H1 (cell line): ENCODE results near the gene BAIAP2L2. TPM values are rescaled to one million over a fixed set of nuclear protein-coding genes. Genes with fewer than 3 reads are reported as not detected.

Experiments used
- CTCF ChIA-PET: fragments of 300-600 bp; sonication (Branson Sonifier 250); formaldehyde crosslinking; loops from one replicate; lab custom pipeline; 2021; ENCODE audit not compliant: partially characterized antibody; lab: Charles Lee
- POLR2A ChIA-PET: fragments of 300-600 bp; sonication (Branson Sonifier 250); formaldehyde crosslinking; loops from one replicate; lab custom pipeline; 2021; ENCODE audit warnings: inconsistent platforms; ENCODE audit not compliant: partially characterized antibody; lab: Charles Lee
- DNase-seq, 2 experiments: peaks; one replicate each; pipeline versions ENCODE4 v3.0.0 to v3.0.0-alpha.2; 2010 to 2022; ENCODE audit warnings: low spot score in 2 of 2, low read depth in 1 of 2, mixed read lengths in 1 of 2
- FAIRE-seq: peaks from 2 replicates; lab custom pipeline; 2011; peaks lifted over from hg19 to GRCh38; lab: Jason Lieb, UNC
- H2AFZ ChIP-seq: 2 replicates; pipeline ENCODE4 v1.8.1; 2012; ENCODE audit warnings: low read length, inconsistent platforms
- H2AK5ac ChIP-seq: 2 replicates; pipeline ENCODE4 v1.6.1; 2013; ENCODE audit warnings: low read depth, low read length
- H2BK120ac ChIP-seq: replicated peaks from 2 replicates; pipeline ENCODE3; 2013; ENCODE audit warnings: low read depth, low read length, inconsistent platforms
- H2BK12ac ChIP-seq: 2 replicates; pipeline ENCODE4 v1.6.1; 2013; ENCODE audit warnings: low read depth, low read length
- H2BK15ac ChIP-seq: 2 replicates; pipeline ENCODE4 v1.6.1; 2013; ENCODE audit warnings: low read length
- H2BK20ac ChIP-seq: 2 replicates; pipeline ENCODE4 v1.6.1; 2013; ENCODE audit warnings: low read length
- H2BK5ac ChIP-seq: 2 replicates; pipeline ENCODE4 v1.6.1; 2013; ENCODE audit warnings: low read depth, low read length
- H3K14ac ChIP-seq: 2 replicates; pipeline ENCODE4 v1.6.1; 2013; ENCODE audit warnings: inconsistent platforms; ENCODE audit not compliant: insufficient read length
- H3K18ac ChIP-seq: 2 replicates; pipeline ENCODE4 v1.6.1; 2013; ENCODE audit warnings: low read length; ENCODE audit errors: extremely low read depth
- H3K23ac ChIP-seq: 2 replicates; pipeline ENCODE4 v1.6.1; 2013; ENCODE audit warnings: inconsistent platforms; ENCODE audit not compliant: insufficient read length
- H3K23me2 ChIP-seq: 2 replicates; pipeline ENCODE4 v1.6.1; 2013; ENCODE audit warnings: low read depth, low read length
- H3K27ac ChIP-seq: 2 replicates; pipeline ENCODE4 v1.6.1; 2011; ENCODE audit warnings: low read depth, low read length, inconsistent platforms
- H3K27me3 ChIP-seq, 4 experiments: replicated peaks in 1 of 4; 1 replicate in 1 of 4; 2 replicates in 3 of 4; pipeline versions ENCODE4 v1.6.1 to v1.8.1; 2011 to 2013; ENCODE audit warnings: low read length in 3 of 4, mild to moderate bottlenecking in 3 of 4, inconsistent platforms in 2 of 4, mixed read lengths in 2 of 4, moderate library complexity in 1 of 4; ENCODE audit not compliant: control insufficient read depth in 3 of 4, insufficient read depth in 3 of 4; ENCODE audit errors: extremely low read depth in 1 of 4
- H3K36me3 ChIP-seq, 4 experiments: 2 replicates each; pipeline versions ENCODE4 v1.6.1 to v1.8.1; 2011 to 2013; ENCODE audit warnings: mild to moderate bottlenecking in 4 of 4, low read length in 3 of 4, moderate library complexity in 2 of 4, control low read depth in 1 of 4, inconsistent platforms in 1 of 4; ENCODE audit not compliant: insufficient read depth in 4 of 4, control insufficient read depth in 2 of 4
- H3K4ac ChIP-seq: replicated peaks from 2 replicates; pipeline ENCODE3; 2013; ENCODE audit warnings: low read length, low read depth, mixed read lengths, inconsistent platforms; ENCODE audit not compliant: insufficient read length
- H3K4me1 ChIP-seq, 4 experiments: replicated peaks in 1 of 4; 1 replicate in 1 of 4; 2 replicates in 3 of 4; pipeline versions ENCODE4 v1.6.1 to v1.8.1; 2011 to 2013; ENCODE audit warnings: low read length in 3 of 4, inconsistent platforms in 2 of 4, mixed read lengths in 1 of 4; ENCODE audit not compliant: insufficient read depth in 4 of 4, control insufficient read depth in 3 of 4
- H3K4me2 ChIP-seq, 2 experiments: 2 replicates each; pipeline versions ENCODE4 v1.6.1 to v1.8.1; 2011 to 2013; ENCODE audit warnings: low read depth in 2 of 2, low read length in 2 of 2, control low read depth in 1 of 2, inconsistent platforms in 1 of 2, mild to moderate bottlenecking in 1 of 2; ENCODE audit not compliant: insufficient read depth in 1 of 2
- H3K4me3 ChIP-seq, 4 experiments: fragments of 200-600, 300-600 bp in 1 of 4; sonication (generic), shearing (Covaris generic), sonication (Bioruptor Twin) in 1 of 4; 2 replicates each; pipeline versions ENCODE4 v1.5.1 to v1.8.1; 2011 to 2016; ENCODE audit warnings: low read length in 4 of 4, low read depth in 3 of 4, control low read depth in 2 of 4, inconsistent platforms in 2 of 4, mild to moderate bottlenecking in 2 of 4, mixed read lengths in 1 of 4, moderate library complexity in 1 of 4; ENCODE audit not compliant: insufficient read depth in 2 of 4; ENCODE audit errors: extremely low read depth in 1 of 4
- H3K56ac ChIP-seq: replicated peaks from 2 replicates; pipeline ENCODE3; 2013; ENCODE audit warnings: low read depth, mild to moderate bottlenecking, mixed read lengths, low read length, inconsistent platforms; ENCODE audit not compliant: insufficient read length
- H3K79me1 ChIP-seq: 2 replicates; pipeline ENCODE4 v1.6.1; 2013; ENCODE audit warnings: low read depth, low read length, control low read depth
- H3K79me2 ChIP-seq, 2 experiments: 2 replicates each; pipeline versions ENCODE4 v1.6.1 to v1.8.1; 2012 to 2013; ENCODE audit warnings: low read length in 2 of 2, mild to moderate bottlenecking in 2 of 2, inconsistent platforms in 1 of 2; ENCODE audit not compliant: insufficient read depth in 2 of 2, control insufficient read depth in 1 of 2
- H3K9ac ChIP-seq, 4 experiments: replicated peaks in 1 of 4; 1 replicate in 1 of 4; 2 replicates in 3 of 4; pipeline versions ENCODE4 v1.6.1 to v1.8.1; 2011 to 2013; ENCODE audit warnings: low read depth in 3 of 4, low read length in 3 of 4, control low read depth in 2 of 4, mild to moderate bottlenecking in 2 of 4, moderate library complexity in 2 of 4, inconsistent platforms in 1 of 4; ENCODE audit errors: extremely low read depth in 1 of 4
- H3K9me3 ChIP-seq, 2 experiments: 2 replicates each; pipeline versions ENCODE4 v1.6.1 to v1.8.1; 2012 to 2013; ENCODE audit warnings: mild to moderate bottlenecking in 2 of 2, moderate library complexity in 2 of 2, control low read depth in 1 of 2, inconsistent platforms in 1 of 2, low read depth in 1 of 2, low read length in 1 of 2, mixed read lengths in 1 of 2; ENCODE audit not compliant: insufficient read depth in 2 of 2
- H4K20me1 ChIP-seq, 2 experiments: replicated peaks in 1 of 2; 2 replicates each; pipeline versions ENCODE3 to v1.8.1; 2011 to 2013; ENCODE audit warnings: inconsistent platforms in 2 of 2, low read length in 2 of 2, mild to moderate bottlenecking in 1 of 2; ENCODE audit not compliant: insufficient read depth in 2 of 2, control insufficient read depth in 1 of 2
- H4K5ac ChIP-seq: 2 replicates; pipeline ENCODE4 v1.6.1; 2013; ENCODE audit warnings: low read length, low read depth, mixed read lengths, inconsistent platforms; ENCODE audit not compliant: insufficient read length
- H4K8ac ChIP-seq: 2 replicates; pipeline ENCODE4 v1.8.0; 2013; ENCODE audit warnings: mild to moderate bottlenecking, moderate library complexity, low read length, inconsistent platforms; ENCODE audit not compliant: insufficient read depth; ENCODE audit errors: extremely low read depth
- H4K91ac ChIP-seq: replicated peaks from 2 replicates; pipeline ENCODE3; 2013; ENCODE audit warnings: low read length, mixed read lengths, inconsistent platforms; ENCODE audit not compliant: insufficient read length
- FOSL1 ChIP-seq: IDR thresholded peaks from 2 replicates; pipeline ENCODE4 v1.6.1; 2011; ENCODE audit warnings: mild to moderate bottlenecking, low read depth, low read length, moderate library complexity; ENCODE audit not compliant: insufficient read depth
- GTF2F1 ChIP-seq: IDR thresholded peaks from 2 replicates; pipeline ENCODE4 v1.6.1; 2012; ENCODE audit warnings: low read depth, low read length, improper control_type of control experiment, borderline replicate concordance
- HDAC2 ChIP-seq, 2 experiments: fragments of 300-600 bp in 1 of 2; sonication (generic) in 1 of 2; IDR thresholded peaks; 2 replicates each; pipeline ENCODE4 v1.6.1; 2011 to 2012; ENCODE audit warnings: low read depth in 2 of 2, low read length in 2 of 2, mild to moderate bottlenecking in 2 of 2, moderate library complexity in 2 of 2, borderline replicate concordance in 1 of 2, inconsistent platforms in 1 of 2
- HDAC6 ChIP-seq: IDR thresholded peaks from one replicate; pipeline ENCODE4 v1.7.1; 2012; ENCODE audit warnings: low read depth, mild to moderate bottlenecking, inconsistent platforms, low read length, moderate library complexity
- KDM1A ChIP-seq: fragments of 200-600, 300-600 bp; sonication (generic); IDR thresholded peaks from 2 replicates; pipeline ENCODE4 v1.7.1; 2016; ENCODE audit warnings: mild to moderate bottlenecking, low read length, borderline replicate concordance
- WGBS, 2 experiments: shearing (Covaris generic) in 1 of 2; methylation state at CpG; one replicate each; pipeline versions ENCODE4 v1.1.6 to v1.1.7; 2013 to 2015; ENCODE audit warnings: low lambda C conversion rate in 2 of 2, mixed read lengths in 2 of 2, inconsistent platforms in 1 of 2, low coverage in 1 of 2, missing lambda C conversion rate in 1 of 2; ENCODE audit not compliant: insufficient replicate concordance in 2 of 2, insufficient coverage in 1 of 2, insufficient read length in 1 of 2; ENCODE audit errors: extremely low coverage in 1 of 2, missing lambda C conversion rate in 1 of 2; 5-methylcytosine and 5-hydroxymethylcytosine counted together
- polyA plus RNA-seq, 7 experiments: library from polyadenylated mRNA; depleted of rRNA in 3 of 7; stranded (reverse) in 5 of 7; unstranded in 2 of 7; fragments of >200 nt in 5 of 7; fragments of 200-250 nt in 2 of 7; gene quantifications; 1 replicate in 5 of 7; 2 replicates in 1 of 7; 4 replicates in 1 of 7; pipeline versions ENCODE4 v1.2.1 to v1.2.3, GENCODE V29; 2011 to 2013; ENCODE audit warnings: missing spikeins in 2 of 7, mixed read lengths in 2 of 7
- total RNA-seq: library from RNA; stranded (reverse); fragmentation: NEBNext Ultra II Directional; extraction: Animal tissue kit (Norgen Biotek cat#: 25700); gene quantifications from 2 replicates; pipeline ENCODE4 v1.2.1, GENCODE V29; 2021
- TF ChIP-seq, protein P1 (sequence below): IDR thresholded peaks from 2 replicates; pipeline ENCODE4 v1.6.1; 2012; ENCODE audit warnings: inconsistent platforms
- TF ChIP-seq, protein P2 (sequence below): IDR thresholded peaks from 2 replicates; pipeline ENCODE4 v1.6.1; 2011; ENCODE audit warnings: low read depth, mild to moderate bottlenecking, low read length; ENCODE audit not compliant: insufficient read depth
- TF ChIP-seq, protein P3 (sequence below): IDR thresholded peaks from 2 replicates; pipeline ENCODE4 v1.6.1; 2012; ENCODE audit warnings: inconsistent platforms

Gene BAIAP2L2
- total and polyA plus RNA-seq, 2 of the 8 experiments (the other 6 are each of a cell fraction or from before 2014, with no cell fraction given) = 5.4 to 10.0 TPM

DNA sequence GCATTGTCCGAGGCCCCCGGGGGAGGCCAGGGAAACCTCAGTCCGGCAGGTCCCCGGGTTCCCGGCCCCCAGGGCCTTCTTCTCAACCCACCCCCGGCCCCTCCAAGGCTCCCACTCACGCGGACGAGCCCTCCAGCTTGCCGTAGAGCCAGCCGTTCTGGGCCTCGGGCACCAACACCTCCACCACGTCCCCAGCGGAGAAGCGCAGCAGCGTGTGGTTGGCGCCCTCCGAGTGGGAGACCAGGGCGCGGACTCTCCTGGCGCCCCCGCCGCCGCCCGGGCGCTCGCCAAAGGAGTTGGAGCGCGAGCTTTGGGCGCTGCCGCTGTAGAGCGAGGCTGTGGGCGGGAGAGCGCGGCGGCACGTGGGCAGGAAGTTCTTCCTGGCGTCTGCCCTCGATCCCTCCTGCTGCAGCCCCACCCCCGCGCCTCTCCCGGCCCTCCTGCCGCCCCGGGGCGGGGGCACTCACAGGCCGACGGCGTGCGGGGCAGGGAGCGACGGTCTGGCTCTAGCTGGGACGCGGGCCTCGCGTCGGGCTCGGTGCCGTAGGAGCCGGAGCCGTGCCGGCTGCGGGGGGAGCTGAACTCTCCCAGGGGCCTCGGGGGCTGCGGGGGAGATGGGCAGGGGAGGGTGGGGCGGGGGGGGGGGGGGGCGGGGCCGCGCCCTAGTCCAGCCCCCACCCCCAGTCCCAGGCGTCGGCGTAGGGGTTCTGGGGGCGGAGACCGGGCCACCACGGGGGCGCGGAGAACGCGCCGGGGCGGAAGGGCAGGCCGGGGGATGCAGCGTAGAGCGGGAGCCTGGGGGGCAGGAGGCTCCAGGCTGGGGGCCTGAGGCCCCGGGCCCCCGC is 21.6 kb downstream of the BAIAP2L2 start:
- Histone ChIP-seq H3K9ac (no peak overlapping the region), H4K8ac (peak overlapping the region; percentile 63), H3K4ac (peak overlapping the region; percentile 78), H3K79me1 (no peaks in the 10 kb centered on the region), H3K79me2 (no peaks in the 10 kb centered on the region), H2BK120ac (no peak overlapping the region), H3K36me3 (no peaks in the 10 kb centered on the region), H4K5ac (no peak overlapping the region), H2BK5ac (no peak overlapping the region), H3K4me3 (peak overlapping the region in 2 of 4 experiments; percentile 23 to 54; a peak in 3 of 8 replicates), H3K23me2 (peaks cover 2% of the 10 kb centered on the region; the same call in 1 of the 2 replicates), H2AK5ac (no peak overlapping the region), H4K91ac (no peak overlapping the region), H2BK12ac (no peak overlapping the region), H3K18ac (no peak overlapping the region), H3K14ac (no peak overlapping the region), H3K4me2 (peak overlapping the region; percentile 67 to 68), H2AFZ (no peak overlapping the region), H3K4me1 (peaks cover 0 to 19% (median 13%) of the 10 kb centered on the region in 4 experiments; a peak in 6 of 7 replicates), H3K27me3 (peaks cover 0 to 4% (median 0%) of the 10 kb centered on the region in 4 experiments; a peak in 2 of 7 replicates), H3K9me3 (no peaks in the 10 kb centered on the region), H3K27ac (no peak overlapping the region), H2BK20ac (no peak overlapping the region), H3K23ac (no peak overlapping the region), H4K20me1 (peaks cover 0 to 2% of the 10 kb centered on the region in 2 experiments), H3K56ac (no peak overlapping the region), H2BK15ac (no peak overlapping the region)
- DNase-seq = no peak
- ChIA-PET CTCF (interaction anchor here (1.0 to 3.3 kb wide), 10 partner anchors 8 to 62 kb away, joined by 3 to 34 read pairs (median 4); partner anchors contain the start of gene PICK1), POLR2A (interaction anchor here (0.5 to 2.3 kb wide), 7 partner anchors 8 to 183 kb away, joined by 3 to 8 read pairs (median 4); partner anchors contain the start of gene PLA2G6)
- 55% methylated on average over 17 of the region's 85 CpGs; no CpG with 5 or more reads in 1 of the 2 experiments for WGBS, 2 experiments
- TF ChIP-seq, protein P1, sequence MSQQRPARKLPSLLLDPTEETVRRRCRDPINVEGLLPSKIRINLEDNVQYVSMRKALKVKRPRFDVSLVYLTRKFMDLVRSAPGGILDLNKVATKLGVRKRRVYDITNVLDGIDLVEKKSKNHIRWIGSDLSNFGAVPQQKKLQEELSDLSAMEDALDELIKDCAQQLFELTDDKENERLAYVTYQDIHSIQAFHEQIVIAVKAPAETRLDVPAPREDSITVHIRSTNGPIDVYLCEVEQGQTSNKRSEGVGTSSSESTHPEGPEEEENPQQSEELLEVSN = peak; percentile 94
- TF ChIP-seq KDM1A = peak; percentile 96
- no peak for TF ChIP-seq GTF2F1
- no peak for TF ChIP-seq HDAC6
- TF ChIP-seq, protein P2, sequence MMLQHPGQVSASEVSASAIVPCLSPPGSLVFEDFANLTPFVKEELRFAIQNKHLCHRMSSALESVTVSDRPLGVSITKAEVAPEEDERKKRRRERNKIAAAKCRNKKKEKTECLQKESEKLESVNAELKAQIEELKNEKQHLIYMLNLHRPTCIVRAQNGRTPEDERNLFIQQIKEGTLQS = no peak
- TF ChIP-seq HDAC2 (IDR thresholded peaks at IDR 0.05; ENCODE audit: borderline replicate concordance in 1 of 2, low read depth in 2 of 2, low read length in 2 of 2) = peak in 1 of 2 experiments; percentile 84; a peak in 2 of 4 replicates
- TF ChIP-seq, protein P3, sequence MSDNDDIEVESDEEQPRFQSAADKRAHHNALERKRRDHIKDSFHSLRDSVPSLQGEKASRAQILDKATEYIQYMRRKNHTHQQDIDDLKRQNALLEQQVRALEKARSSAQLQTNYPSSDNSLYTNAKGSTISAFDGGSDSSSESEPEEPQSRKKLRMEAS = peak; percentile 95
- no peak for TF ChIP-seq FOSL1
- no peak for FAIRE-seq
